ENCODE results near the gene SPATA13.
"Not testable (repeated sequence)": the region's sequence is repeated elsewhere in the genome, so short reads cannot be mapped to it uniquely, and the experiment has no call there.

DNA sequence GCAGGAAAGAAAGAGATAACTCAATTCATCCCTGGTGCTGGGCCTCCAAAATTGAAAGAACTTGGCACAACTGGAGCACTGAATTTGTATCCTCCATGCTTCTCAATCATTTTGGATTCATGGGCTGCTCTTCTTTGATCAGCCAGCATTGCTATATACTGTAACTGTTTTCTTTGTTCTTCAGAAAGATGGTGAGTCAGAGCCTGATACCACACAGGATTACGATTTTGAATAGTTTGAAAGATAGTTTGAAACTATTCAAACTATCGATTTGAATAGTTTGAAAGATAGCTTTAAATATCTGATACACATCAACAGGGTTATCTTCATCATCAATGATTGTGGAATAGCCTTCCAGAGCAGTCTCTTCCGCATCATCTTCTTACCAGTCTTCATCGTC, 38.5 kb upstream of the SPATA13 start:
- TF ChIP-seq, protein P1, sequence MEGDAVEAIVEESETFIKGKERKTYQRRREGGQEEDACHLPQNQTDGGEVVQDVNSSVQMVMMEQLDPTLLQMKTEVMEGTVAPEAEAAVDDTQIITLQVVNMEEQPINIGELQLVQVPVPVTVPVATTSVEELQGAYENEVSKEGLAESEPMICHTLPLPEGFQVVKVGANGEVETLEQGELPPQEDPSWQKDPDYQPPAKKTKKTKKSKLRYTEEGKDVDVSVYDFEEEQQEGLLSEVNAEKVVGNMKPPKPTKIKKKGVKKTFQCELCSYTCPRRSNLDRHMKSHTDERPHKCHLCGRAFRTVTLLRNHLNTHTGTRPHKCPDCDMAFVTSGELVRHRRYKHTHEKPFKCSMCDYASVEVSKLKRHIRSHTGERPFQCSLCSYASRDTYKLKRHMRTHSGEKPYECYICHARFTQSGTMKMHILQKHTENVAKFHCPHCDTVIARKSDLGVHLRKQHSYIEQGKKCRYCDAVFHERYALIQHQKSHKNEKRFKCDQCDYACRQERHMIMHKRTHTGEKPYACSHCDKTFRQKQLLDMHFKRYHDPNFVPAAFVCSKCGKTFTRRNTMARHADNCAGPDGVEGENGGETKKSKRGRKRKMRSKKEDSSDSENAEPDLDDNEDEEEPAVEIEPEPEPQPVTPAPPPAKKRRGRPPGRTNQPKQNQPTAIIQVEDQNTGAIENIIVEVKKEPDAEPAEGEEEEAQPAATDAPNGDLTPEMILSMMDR (IDR thresholded peaks at IDR 0.05) = not testable (repeated sequence)
- TF ChIP-seq POLR2A (IDR thresholded peaks at IDR 0.05) = not testable (repeated sequence)

Measured in adrenal gland (tissue), 5 donors.